ENCODE measurements around the gene NT5E. TPM values are rescaled to one million over a fixed set of nuclear protein-coding genes. Genes with fewer than 3 reads are reported as not detected.

Gene NT5E
- total RNA-seq, 1 experiment from 2014 or later, result 0.52 TPM

DNA sequence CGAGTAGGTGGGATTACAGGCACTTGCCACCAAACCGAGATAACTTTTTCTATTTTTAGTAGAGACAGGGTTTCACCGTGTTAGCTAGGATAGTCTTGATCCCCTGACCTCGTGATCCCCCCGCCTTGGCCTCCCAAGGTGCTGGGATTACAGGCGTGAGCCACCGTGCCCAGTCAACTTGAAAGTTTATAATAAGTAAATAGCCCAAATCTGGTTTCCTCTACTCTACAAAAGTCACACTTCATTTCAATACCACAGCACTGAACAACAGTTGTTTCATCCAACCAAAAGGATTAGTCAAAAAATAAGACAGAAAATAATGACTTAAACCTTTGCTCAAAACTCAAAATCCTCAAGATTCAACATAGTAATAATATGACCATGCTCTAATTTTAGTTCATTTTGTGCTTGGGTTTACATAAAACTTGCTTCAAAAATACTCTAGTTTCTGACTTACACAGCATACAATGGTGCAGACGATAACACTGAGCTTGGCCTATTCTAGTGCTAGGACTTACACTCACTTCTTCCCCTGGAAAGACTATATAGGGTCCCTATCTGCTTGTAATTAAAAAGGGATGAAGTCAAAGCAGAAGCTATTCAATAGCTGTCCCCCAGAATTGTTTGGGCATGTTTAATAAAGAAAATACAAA, 56.7 kb downstream of the NT5E start:
- Histone ChIP-seq H2BK20ac (ENCODE audit: low read depth, low read length, poor library complexity, severe bottlenecking) (no peak overlapping the region), H3K4ac (ENCODE audit: low read depth, low read length) (no peak overlapping the region), H3K27me3 (ENCODE audit: insufficient read depth, low read length) (no peaks in the 10 kb centered on the region), H3K79me1 (ENCODE audit: insufficient read depth, low read depth, low read length, poor library complexity, severe bottlenecking) (no peaks in the 10 kb centered on the region), H2BK12ac (ENCODE audit: insufficient read length, low read depth, low read length) (no peak overlapping the region), H4K8ac (replicated peaks; ENCODE audit: insufficient read length, low read depth, low read length) (no peak overlapping the region), H3K23me2 (ENCODE audit: insufficient read length, low read depth, low read length, poor library complexity, severe bottlenecking) (no peaks in the 10 kb centered on the region), H2BK120ac (ENCODE audit: low read depth, low read length, poor library complexity, severe bottlenecking) (no peak overlapping the region), H3K14ac (ENCODE audit: insufficient read depth, low read length) (no peak overlapping the region), H3K4me1 (ENCODE audit: insufficient read depth, low read length) (no peaks in the 10 kb centered on the region), H4K20me1 (ENCODE audit: control insufficient read depth, insufficient read depth, insufficient read length) (no peaks in the 10 kb centered on the region), H3K56ac (ENCODE audit: insufficient read length, low read depth, low read length) (no peak overlapping the region), H3K79me2 (ENCODE audit: insufficient read depth, low read length) (no peaks in the 10 kb centered on the region), H2AFZ (ENCODE audit: low read length) (no peak overlapping the region), H3K27ac (ENCODE audit: insufficient read length, low read depth, low read length) (no peak overlapping the region), H3T11ph (ENCODE audit: low read length) (no peak overlapping the region), H3K23ac (ENCODE audit: insufficient read length, low read depth, low read length) (no peak overlapping the region), H3K9ac (ENCODE audit: extremely low read depth, insufficient read length, low read length) (no peak overlapping the region), H2AK5ac (ENCODE audit: insufficient read length, low read length) (no peak overlapping the region), H3K9me3 (ENCODE audit: control insufficient read depth, low read depth, low read length) (no peaks in the 10 kb centered on the region), H3K4me2 (ENCODE audit: insufficient read depth, insufficient read length, low read length) (no peak overlapping the region), H4K5ac (ENCODE audit: insufficient read length, low read depth, low read length) (no peak overlapping the region), H2BK5ac (ENCODE audit: insufficient read length, low read length) (no peak overlapping the region), H2BK15ac (ENCODE audit: low read depth, low read length) (no peak overlapping the region), H4K91ac (ENCODE audit: insufficient read length, low read depth, low read length) (no peak overlapping the region), H3K18ac (ENCODE audit: insufficient read length, low read depth, low read length) (no peak overlapping the region)
- H3K9me3 Mint-ChIP-seq, result no peaks in the 10 kb centered on the region
- peaks cover 2 to 18% (median 4%) of the 10 kb centered on the region in 3 experiments; a peak in 4 of 7 replicates for H3K36me3 Mint-ChIP-seq (ENCODE audit: insufficient read depth in 1 of 3, low read depth in 3 of 3)
- no peak for DNase-seq
- H3K4me1 Mint-ChIP-seq, result no peaks in the 10 kb centered on the region
- H3K27ac Mint-ChIP-seq, result 0 out of 7 replicates have a peak overlapping the region, but pooled peaks of 1 of the 3 experiments have one; percentile 77
- no peak overlapping the region for H3K4me3 Mint-ChIP-seq
- TF ChIP-seq CTCF (conservative IDR thresholded peaks at IDR 0.05), result no peak
- H3K27me3 Mint-ChIP-seq (ENCODE audit: low read depth), result no peaks in the 10 kb centered on the region
- WGBS (ENCODE audit: extremely low coverage, insufficient read length, low lambda C conversion rate), result no CpG with 5 or more reads among the region's 8 CpGs
